ENCODE results near the gene FYCO1.

FYCO1 gene

DNA sequence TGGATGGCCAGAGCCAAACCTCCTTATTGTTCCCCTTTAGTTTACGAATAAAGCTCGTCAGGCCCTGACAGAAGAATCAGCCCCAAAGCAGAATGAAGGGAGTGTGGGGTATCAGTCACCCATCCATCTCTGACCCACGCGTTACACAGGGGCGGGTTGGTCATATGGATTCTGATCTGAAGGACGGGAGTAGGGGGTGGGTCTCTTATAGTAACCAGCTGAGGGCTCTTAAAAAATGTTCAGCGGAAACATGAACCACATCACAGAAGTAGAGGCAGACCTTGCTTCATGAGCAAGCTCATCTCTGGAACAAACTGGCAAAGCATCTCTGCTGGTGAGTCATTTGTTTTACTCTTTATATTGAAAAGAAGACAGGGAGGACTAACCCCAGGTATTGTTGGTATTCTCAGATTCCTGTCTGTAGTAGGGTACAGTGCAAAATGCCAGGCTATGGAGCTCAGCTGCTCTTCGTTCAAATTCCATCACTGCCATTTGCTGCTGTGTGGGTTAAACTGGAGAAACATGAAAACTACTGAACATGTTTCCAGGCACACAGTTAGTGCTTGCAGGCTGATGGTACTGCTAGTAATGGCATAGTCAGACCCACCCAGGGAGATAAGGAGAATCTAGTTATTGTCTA lies 52.3 kb downstream of the FYCO1 start, which contains the start of gene CXCR6:
CXCR6 (plus strand) TSS at position 258 of the 640 bp plus-strand sequence. CDS start 3,018 bp downstream, outside the sequence.
- no peak for DNase-seq (ENCODE audit: low read depth)

DNA sequence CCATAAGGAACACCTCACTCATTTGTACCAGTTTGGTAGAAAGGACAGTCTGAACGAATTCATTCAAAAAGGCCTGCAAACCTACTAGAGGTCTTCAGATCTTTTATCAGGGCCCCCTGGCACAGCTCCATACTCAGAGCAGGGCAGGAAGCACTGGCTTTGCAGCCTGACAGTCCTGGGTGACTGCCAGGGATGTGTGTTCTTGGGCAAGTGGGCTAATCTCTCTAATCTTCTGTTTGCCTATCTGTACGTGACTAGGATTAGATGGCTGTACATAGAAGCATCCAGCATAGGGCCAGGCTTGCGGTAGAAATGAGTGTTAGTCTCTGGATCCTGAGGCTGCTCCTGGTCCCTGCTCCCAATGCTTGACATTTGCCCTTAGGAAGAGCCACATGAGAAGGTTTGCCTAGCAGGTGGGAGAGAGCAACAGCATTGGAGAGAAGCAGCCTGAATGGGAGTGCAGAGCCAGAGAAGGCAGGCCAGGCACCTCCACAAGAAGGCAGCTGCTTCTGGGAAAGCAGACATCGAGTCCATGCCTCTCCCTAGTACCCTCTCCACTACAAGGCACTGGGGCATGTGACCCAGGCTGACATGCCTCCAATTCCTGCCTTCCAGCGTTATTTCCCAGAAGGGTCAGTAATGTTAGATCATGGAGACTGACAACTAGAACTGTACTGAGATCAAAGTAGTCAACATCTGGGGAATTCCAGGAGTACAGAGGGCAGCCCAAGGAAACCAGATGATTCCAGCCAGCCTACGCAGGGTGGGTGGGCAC lies 53.4 kb downstream of the FYCO1 start:
- DNase-seq (ENCODE audit: low read depth): peak; percentile 17

DNA sequence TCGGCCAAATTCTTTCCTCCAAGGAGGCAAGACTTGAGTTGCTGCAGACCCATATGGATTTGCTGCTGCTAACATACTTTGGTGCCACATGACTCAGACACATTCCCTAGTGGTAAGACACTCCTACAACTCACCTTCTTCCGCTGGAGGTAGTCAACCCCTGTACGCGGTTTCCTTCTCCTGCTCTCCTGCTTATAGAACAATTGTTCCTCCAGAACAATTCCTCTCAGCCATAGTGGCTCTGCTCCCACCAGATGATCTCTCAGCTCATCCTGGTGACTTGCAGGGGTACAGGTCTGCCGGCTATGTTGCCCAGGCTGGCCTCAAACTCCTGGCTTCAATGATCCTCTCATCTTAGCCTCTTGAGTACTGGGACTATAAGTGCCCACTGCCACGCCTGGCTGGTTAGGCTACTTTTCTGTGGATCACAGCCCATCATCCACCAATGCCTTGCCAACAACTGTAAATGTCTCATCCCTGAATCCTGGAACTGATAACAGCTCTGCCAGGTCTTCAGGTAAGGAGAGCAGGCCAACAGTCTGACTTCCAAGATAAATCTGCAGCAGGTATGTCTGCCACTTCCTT lies 54.8 kb downstream of the FYCO1 start:
- DNase-seq (ENCODE audit: low read depth): no peak

DNA sequence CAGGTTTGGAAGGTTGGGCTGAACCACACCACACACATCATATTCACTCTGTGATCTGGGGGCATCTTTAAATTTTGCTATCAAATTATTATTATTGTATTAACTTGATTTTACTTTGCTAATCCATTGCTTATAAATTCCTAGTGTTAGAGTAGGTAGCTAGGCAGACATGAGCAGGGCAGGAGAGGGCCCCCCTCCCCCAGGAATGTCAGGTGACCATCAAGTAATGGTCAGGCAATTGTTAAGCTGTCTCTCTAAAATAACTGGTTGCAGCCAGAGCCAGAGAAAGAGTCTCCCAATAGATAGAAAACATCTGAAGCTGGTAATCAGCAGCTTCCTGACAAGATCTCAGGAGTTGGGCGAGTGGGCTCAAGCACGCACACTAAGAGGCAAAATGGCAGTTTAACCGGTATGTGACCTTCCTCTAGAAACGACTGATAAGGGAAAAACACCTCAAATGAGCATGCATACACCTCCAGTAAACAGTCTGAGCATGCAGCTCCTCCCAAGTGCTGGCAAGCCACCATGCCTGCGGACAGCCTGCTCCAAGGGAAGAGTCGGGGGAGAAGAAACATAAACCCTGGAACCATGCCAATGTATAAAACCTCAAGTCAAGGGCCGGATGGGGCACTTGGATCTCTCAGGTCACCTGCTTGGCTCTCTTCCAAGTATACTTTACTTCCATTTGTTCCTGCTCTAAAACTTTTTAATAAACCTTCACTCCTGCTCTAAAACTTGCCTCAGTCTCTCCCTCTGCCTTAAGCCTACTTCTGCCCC lies 55.4 kb downstream of the FYCO1 start:
- DNase-seq (ENCODE audit: low read depth): no peak

DNA sequence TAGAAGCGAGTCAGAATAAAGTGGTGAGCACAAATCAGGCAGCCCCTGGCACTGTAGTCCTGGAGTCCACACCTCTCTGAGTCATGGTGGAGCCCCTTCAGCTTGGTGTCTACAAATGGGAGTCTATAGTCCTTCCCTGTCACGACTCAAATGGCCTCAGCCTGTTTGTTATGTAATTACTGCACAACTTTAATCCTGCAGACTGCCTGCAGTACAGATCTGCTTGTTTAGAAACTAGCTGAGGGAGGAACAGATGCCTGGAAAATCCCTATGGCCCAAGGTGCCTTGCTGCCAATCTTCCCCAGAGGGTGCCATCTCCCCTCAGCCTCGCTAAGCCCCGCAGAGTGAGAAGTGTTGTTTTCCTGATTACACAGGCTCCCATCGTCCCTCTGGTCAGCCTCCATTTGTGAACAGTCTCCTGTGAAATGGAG lies 56.3 kb downstream of the FYCO1 start:
- DNase-seq (ENCODE audit: low read depth): no peak

DNA sequence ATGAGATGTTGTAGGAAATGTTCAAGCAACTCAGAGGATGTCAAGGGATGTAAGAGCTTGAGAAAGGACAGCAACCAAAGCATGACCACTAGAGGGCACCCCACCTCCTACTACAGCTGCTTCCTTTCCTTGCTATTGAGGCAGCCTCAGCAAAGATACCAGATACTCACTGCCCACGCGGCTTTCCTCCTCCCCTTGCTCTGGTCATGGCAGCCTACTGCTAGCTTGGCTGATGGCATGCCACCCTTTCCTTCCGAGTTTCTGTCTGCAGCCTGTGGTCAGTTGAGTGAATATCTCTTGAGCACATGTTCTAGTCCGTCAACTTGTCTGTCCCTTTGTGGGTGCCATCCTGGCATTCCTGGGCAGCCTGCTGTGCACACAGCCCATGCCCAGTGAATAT lies 56.8 kb downstream of the FYCO1 start:
- DNase-seq (ENCODE audit: low read depth): peak; percentile 68

DNA sequence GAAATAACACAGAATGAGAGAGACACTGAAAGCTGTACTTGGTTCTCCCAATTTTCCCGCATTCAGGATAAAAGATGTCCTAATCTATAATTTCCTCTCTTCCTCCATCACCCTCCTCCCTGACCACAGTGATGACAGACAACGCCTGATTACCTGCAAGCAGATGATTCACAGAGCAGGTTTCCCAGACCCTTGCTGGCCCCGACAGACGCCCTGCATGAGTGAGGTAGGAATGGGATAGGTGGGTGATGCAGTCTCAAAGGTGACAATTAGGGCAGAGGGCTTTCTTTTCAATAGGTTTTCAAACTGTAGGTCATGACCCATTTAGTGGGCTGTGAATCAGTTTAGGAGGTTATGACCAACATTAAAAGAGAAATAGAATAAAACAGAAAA lies 57.6 kb downstream of the FYCO1 start:
- DNase-seq (ENCODE audit: low read depth): no peak

DNA sequence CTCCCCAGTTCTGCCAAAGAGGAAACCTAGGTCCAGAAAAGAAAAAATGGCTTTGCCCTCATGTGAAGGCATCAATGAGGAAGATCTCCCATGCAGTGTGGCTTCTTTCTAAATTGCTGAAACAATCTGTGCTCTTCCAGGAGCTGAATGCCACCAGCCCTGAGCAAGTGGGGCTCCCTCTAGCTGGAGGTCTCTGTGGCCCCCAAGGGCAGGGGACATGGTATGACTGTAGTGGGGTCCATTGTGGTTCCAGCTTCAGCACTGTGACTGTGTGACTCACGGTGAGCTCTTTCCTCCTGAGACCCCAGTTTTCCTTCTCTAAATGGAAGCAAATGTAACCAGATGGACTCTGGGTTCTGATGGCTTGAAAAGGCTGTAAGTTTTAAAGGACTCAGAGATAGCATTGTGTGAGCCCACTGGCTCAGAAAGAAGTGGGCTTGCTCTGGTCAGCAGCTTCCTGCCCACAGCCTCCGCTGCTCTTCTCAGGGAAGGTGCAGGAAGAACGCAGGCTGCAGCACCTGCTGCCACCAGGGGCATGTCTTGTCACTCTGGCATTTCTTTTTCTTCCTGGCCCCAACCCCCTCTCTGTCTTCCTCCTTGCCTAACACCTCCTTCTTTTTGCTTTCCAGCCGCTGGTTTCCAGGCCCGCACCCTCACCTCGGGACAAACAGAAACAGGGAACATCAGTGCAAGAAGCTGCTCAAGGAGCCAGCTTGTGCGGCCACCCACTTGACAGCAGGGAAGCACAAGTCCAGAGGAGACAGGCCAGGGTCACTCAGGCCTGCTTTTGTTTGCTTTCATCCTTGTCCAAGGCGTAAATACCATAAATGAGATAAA lies 58.2 kb downstream of the FYCO1 start:
- no peak for DNase-seq (ENCODE audit: low read depth)

DNA sequence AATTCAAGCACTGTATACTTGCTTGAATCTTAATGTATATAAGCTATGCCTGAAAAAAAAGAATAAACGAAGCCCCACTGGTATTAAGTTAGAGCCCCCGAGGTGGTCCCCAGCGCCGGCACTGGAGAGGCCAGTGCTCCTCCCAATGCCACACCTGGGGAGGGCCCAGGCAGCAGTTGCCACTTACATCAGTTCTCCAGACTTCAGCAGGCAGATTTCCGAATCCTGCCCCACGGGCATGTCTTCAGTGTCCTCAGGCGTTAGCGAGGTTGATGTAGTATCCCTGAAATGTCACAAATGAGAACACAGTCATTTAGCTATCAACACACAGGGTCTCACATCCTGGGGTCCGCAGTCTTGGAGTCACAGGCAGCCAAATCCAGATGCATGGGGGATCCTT lies 59.4 kb downstream of the FYCO1 start:
- no peak for DNase-seq (ENCODE audit: low read depth)

DNA sequence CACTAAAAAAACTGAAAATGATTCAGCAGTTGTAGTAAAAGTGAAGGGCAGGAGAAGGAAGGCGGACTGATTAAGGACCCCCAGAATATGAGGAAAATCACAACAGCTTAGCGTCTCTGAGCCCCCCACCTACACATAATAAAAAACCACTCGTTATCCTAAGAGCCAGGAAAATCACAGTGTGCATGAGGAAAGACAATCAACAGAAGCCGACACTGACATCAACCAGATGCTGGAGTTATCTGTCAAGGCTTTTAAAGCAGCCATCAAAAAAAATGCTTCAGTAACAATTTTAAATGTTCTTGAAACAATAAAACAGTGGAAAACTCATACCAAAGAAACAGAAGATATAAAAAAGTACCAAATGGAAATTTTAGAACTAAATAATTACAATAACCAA lies 62.0 kb downstream of the FYCO1 start:
- no peak for DNase-seq (ENCODE audit: low read depth)

DNA sequence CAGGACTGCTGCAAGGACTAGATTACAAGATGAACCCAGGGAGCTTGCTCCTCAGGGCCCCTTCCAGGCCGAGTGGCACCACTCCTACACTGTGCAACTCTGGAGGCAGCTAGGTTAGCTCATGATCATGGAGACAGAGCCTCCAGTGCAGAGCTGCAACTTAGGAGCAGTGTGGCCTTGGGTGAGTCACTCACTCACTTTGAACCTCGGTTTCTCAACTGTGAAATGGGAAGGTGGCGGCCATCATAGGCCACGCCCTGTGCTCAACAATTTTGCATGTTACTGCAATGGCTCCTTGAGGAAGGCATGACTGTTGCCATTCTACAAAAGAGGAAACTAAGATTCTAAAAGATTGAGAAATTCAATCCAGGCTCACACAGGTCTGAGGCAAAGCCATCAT lies 63.5 kb downstream of the FYCO1 start:
- no peak for DNase-seq (ENCODE audit: low read depth)

DNA sequence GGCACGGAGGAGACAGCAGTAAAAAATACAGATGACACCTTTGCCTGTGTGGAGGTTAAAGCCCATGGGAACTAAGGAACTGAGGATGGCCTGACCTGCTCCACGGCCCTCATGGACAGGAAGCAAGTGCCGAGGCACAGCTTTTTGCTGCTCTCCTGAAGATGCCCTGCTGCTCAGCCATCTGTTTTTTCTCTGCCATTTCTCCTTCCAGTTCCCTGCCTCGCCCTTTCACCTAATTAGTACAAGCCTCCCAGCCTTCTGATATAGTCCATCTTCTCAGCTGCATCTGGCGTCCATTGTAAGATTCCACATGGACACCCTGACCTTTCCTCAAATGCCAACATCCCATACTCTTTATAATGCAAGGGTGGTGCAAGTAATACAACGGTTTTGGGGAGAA lies 64.1 kb downstream of the FYCO1 start:
- no peak for DNase-seq (ENCODE audit: low read depth)

DNA sequence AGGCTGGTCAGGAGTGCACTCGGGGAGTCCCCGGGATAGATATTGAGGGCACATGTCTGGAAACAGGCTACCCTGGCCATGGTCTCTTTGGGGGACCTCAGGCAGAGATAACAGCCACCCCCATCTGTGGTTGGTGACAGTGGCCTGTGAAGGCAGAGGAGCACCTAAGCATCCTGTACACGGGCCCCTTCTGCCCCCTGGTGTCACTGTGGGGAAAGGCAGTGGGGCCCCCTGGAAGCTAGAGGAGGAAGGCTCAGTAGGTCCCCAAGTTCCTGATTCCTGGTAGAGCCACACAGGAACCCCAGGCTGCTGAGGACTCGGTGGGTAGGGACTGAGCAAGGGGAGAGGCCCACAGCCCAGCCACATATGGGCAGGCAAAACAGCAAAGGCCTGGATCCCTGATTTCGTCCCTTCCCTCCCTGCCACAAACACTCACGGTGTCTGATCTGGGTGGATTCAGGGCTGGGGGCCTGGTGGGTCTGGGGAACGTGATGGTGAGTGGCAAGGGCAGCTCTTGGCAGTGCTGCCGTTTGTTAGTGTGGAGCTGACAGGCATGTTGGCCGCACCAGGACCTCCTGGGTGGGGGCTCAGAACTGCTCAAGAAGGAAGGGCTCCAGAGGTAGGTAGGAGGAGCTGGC lies 66.5 kb downstream of the FYCO1 start:
- no peak for DNase-seq (ENCODE audit: low read depth)

DNA sequence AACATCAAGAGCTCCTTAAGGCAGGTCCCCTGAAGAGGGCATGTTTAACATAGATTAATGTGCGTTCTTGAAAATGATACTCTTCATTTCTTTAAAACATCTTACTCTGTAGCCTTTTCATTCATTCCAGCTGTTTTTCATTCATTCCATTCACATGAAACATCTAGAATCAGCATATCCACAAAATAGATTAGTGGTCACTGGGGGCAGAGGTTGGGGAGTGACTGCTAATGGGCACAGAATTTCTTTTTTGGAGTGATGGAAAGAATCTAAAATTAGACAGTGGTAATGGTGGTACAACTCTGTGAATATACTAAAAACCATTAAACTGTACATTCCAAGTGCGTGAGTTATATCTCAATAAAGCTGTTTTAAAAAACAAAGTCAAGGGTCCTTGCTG lies 67.7 kb downstream of the FYCO1 start:
- no peak for DNase-seq (ENCODE audit: low read depth)

DNA sequence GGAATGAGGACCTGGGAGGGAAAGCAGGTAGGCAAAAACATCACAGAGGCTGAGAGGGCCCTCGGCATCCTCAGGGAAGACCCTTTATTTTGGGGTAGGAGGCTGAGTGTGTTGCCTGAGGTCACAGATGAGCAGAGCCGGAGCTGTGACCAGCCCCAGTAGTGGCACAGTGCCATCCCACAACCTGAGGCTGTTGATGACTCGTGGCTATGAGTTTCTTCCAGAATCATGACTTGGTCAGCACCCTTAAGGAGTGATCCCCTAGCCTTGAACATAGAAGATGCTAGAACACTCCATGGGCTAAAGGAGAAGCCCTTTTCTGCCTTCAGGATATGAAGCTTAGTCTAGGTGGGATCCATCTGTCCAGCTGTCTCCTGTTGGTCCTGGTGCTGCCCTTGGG lies 71.9 kb downstream of the FYCO1 start:
- no peak for DNase-seq (ENCODE audit: low read depth)

DNA sequence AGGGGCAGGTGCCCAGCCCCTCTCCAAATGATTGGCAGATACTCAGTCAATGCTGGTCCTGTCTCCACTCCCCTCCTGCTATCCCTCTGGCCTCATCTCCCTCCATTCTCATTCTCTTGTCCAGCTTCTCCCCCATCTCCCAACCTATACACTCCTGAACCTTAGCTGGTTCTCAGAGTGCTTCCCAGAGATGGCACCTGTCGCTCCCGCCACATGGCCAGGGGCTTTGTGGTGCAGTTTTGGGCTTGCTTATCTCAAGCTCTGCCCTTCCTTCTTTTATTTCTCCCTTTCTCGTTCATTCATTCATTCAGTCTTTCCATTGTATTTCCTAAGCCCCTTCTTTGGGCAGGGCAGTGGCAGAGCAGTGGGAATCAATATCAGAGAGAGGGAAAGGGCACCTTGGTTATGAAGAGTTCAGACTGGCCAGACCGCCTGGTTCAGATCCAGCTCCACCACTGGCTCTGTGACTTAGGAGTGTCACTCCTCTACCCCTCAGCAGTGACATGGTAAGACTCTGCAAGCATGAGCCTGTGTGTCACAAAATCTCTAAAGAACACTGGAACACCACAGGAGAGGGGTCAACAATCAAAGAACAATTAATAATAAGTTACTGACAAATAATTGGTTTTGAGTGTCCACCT lies 72.6 kb downstream of the FYCO1 start:
- no peak for DNase-seq (ENCODE audit: low read depth)

DNA sequence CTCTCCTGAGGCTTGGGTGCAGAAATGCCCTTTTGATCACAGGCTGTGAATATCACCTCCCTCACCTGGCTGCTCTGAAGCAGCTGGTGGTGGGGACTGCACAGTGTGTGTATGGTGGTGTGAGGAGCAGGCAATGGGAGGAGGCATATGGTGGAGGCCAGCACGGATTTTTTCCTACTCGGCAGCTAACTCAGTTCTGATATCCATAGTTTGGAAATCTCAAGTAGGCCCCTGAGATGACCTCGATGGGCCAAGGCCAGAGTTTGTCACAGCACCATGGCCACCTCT lies 73.6 kb downstream of the FYCO1 start:
- no peak for DNase-seq (ENCODE audit: low read depth)

DNA sequence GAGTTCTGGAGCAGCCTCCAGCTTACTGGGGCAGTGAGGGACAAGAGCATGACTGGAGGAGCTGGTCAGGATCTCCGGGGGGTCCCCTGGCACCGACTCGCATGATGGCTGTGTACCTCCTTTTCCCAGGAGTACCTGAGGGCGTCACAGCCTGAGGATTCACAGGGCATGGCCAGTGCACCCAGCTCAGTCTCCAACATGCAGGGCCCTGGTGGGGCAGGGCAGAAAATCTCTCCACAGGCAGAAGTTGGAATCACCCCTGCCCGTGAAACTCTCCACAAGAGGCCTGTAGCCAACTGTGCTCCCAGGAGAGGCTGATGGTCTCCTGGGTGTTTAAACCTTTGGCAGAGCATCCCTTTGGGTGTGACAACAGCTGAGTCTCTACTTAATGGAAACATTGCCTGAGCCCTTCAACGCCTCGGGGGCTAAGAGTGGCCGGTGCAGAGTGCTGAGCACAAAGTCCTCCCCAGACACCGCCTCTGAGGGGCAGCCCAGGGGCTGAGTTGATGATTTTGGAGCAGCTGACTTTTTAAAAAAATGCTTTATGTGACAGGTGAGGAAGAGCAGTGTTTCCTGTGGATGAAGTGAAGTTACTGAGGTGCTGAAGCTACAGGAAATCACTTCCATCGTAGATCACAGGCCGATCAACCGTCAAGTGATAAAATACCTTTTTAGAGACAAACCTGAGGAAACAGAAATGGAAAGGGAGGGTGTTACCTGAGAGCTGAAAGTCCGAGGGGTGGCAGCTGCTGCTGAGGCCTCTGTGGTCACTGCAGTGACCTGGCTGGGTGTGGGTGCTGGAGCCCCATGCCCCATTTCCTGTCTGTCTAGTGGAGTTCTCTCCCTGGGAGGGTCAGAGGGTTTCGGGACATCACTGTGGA lies 74.2 kb downstream of the FYCO1 start:
- no peak for DNase-seq (ENCODE audit: low read depth)

DNA sequence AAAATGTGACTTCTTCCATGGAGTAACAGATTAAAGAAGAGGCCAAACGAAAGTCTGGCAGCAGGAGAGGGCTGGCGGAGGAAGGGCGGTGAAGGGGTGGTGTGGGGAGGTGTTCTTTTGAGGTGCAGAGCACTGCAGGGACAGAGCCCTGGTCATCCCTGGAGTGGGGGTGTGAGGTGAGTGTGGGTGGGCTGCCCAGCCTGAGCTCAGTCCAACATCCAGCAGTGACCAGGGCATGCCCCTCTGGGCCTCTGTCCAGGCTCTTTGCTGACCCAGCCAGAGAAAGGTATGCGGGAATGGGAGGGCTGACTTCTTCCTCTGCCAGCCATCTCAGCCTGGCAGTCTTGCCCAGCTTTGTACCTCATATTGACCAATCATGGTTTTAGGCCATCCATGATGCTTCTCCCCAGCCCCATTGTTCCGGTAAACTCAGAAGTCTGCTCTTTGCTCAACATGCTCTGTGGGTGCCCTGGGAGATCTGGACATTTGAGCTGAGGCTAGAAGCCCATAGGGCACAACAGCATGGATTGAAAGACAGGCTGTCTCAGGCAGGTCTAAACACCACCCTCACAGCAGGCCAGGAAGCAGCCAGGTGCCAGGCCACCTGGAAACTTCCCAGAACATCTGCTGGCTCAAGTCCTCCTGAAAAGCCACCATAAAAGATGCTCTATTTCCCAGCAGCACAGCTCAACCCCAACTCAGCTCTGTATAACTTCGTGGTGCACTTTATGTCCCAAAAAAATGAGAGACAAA lies 78.3 kb downstream of the FYCO1 start:
- DNase-seq (ENCODE audit: low read depth): no peak

Data from HS-27A (cell line).